Activated CD4-positive, alpha-beta T cell treated with anti-CD3 and anti-CD28 coated beads, Interleukin-2, amount 50 U/mL, for 1 hour (primary cell): Measurements from ENCODE around the gene RAB37.
A peak's percentile ranks its signal among the peaks of the same experiment; 100 is the strongest.

Source experiments
- DNase-seq: peaks from one replicate; pipeline ENCODE4 v3.0.0-alpha.2; 2020

The RAB37 gene, protein sequence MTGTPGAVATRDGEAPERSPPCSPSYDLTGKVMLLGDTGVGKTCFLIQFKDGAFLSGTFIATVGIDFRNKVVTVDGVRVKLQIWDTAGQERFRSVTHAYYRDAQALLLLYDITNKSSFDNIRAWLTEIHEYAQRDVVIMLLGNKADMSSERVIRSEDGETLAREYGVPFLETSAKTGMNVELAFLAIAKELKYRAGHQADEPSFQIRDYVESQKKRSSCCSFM

DNA sequence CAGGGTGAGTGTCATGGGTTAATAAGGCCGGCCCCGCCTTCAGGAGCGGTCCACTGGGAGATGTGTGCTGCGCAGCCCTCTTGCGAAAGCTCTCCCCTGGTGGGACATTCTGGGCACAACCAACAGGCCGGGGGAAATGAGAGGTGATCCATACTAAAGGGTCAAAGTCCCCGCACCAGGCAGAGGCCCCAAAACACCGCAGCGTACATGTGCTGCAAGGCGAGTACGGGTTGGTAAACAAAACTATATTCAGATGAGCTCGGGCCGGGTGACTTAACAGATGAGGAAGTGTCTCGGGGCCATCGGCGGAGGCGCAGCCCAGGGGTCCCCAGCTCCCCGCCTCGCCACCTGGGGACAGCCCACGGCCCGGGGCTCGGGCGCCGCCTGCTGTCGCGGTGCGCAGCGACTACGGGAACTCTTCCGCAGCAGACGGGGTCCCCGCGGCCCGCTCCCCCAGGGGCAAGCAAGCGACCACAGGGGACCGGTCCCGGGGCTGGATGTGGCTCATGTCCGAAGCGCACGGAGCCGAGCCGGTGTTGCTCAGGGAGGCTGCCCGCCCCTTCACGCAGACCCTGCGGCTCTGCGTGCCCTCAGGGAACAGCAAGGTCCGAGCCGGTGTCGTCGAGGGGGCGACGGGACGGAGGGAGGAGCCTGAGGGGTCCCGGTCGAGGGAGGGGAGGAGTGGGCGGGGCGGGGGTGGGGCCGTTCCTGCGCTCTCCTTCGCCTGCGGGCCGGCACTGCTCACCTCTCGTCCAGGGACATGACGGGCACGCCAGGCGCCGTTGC is at the start of gene RAB37:
RAB37 (plus strand) TSS at position 744 of the 786 bp plus-strand sequence; CDS start at position 761, 17 bp downstream.
- DNase-seq = peak; percentile 44

DNA sequence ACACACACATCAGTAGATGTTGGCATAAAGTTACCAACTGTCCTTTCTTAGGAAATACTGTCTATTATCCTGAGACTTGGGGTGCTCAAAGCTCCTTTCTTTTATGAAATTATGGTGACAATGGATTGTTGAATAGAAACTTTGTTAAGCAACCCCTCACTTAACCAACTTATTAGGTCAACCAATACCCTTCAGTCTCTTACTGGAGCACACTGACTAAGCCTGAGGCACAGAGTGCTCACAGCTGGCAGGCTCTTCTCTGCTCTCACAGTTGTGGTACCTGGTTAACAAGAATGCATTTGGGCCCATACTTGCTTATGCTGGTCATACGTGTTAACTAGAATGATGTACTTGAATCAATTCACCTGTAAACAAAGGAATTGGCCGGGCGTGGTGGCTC is 49.2 kb upstream of the RAB37 start:
- no peak for DNase-seq

DNA sequence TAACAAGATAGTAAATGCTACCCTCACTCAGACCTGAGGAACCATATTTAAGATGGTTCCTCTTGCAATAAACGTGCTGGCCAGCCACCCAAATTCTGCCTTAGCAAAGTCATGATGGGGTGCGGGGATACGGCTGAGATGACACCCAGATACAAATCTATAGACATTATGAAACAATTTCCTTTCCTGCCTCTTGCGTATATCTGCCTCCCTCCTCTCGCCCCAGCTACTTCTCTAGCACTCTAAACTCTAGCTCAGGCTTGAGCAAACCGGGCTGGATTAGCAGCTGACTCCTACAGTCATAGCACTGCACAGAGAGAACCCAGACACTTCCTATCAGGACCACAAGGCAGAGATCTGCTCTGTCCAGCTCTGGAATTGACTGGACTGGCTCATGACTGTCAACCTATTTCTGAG is 46.6 kb upstream of the RAB37 start:
- DNase-seq = no peak

DNA sequence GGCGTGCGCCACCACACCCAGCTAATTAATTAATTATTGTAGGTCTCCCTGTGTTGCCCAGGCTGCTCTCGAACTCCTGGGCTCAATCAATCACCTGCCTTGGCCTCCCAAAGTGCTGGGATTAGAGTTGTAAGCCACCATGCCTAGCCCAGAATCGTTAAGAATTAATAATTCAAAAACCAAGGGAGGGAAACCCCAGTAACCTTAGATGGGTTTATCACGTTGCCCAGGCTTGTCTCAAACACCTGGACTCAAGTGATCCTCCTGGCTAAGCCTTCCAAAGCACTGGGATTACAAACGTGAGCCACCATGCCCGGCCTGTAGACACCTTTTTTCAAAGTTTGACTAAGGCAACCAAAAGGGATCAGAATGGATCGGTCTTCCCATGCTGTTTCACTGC is 45.9 kb upstream of the RAB37 start:
- no peak for DNase-seq

DNA sequence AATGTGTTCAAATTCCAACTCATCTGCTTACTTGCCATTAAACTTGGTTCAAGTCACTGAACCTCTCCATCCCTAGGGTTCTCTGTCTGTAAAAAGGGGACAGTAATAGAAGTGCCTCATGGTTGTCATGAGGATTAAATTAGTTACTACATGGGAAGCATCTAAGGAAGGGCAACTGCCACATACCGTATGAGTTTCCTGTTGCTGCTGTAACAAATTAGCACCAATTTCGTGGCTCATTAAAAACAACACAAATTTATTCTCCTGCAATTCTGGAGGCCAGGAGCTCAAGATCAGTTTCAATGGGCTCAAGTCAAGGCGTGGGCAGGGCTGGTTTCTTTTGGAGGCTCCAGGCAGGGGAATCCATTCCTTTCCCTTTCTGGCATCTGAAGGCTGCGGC is 43.0 kb upstream of the RAB37 start:
- no peak for DNase-seq

DNA sequence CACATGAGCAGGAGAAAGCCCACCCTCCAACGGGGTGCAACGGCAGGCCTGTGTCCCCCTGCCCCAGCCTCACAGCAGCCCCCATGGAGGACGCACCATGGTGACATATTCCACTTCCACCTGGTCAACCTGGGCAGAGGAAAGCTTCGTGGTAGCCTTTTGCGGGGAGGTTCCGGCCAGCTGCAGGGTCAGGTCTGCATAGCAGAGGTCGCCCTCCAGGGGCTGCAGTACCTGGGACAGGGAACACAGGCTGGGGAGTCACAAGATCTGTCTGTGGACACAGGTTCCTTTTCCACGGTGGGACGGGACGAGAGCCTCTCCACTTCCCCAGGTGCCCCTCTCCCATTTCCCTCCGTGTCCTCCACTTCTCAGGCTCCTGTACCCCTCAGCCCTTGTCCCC is 41.4 kb upstream of the RAB37 start:
- no peak for DNase-seq

DNA sequence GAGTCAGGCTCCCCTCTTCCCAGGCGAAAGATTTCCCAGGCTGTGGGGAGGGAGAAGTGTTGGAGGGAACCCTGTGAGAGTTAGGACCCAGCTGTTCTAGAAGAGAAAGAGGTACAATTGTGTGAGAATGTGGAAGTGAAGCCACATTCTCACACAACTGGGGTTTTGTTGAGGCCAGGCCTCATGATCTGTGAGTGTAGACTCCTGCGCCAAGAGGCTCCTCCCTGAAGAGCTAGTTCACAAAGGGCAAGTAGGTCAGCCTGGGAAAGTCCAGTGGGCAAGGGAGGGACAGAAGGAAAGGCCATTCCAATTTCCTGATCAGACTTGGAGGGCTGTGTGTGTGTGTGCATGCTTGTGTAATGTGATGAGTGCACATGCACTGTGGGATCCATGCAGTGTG is 39.5 kb upstream of the RAB37 start:
- DNase-seq = no peak

DNA sequence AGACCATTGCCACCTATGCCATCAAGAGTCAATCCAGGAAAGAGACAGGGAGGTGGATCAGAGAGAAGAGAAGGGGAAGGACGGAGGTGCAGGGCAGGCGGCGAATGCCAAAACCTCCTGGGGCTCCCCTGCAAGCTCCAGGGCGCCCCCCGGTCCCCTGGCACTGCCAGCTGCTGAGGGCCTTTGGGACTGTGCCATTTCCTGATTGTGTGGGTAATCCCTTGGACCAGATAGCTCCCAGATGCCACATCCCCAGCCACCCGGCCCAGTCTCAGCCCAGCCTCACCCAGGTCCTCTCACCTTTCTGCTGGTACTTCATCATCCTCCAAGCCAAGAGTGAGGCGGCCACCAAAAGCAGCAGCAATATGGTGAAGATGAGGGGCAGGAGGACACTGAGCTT is 39.0 kb upstream of the RAB37 start:
- DNase-seq = no peak

DNA sequence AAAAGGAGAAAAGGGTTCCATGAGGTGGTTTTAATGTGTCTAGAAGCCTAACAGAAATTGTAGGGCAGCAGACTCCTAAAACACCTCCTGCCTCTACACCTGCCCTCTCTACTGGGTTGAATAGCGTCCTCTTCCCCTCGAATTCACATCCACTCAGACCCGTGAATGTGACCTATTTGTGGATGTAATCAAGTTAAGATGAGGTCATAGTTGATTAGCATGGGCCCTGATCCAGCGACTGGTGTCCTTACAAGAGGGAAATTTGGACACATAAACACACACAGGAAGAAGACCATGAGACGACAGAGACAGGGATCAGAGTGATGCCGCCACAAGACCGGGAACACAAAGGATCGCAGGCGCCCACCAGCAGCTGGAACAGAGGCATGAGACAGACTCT is 37.8 kb upstream of the RAB37 start:
- DNase-seq = no peak

DNA sequence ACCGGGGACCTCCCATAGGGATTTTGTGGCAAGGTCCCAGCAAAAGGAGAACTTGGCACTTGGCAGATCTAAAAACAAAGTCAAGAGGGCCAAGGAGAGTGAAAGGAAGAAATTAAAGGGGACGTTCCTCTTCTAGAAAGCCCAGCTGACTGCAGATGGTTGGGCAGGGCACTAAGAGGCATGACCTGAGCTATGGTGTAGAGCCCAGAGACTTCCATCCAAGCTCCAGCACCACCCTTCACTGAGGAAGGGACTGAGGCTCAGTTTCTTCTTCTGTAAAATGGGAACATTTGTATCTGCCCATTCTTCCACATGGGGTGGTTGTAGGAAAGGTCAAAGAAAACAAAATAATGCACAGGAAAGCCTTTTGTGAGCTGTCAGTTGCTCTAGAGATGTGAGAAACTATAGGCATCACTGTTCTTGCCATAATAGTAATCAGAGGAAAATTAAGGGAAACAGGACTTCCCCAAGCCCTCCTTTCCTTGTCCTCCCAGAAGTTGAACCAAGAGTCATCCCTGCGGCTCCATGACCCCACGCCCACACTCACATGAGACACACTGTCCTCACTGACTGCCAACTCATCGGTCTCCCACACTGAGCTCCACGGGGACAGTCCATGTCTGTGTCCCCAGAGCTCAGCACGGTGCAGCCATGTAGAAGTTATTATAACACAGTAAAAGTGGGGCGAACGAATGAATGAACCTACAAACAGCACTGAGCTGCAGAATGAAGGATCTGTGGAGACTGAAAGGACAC is 34.8 kb upstream of the RAB37 start:
- no peak for DNase-seq

DNA sequence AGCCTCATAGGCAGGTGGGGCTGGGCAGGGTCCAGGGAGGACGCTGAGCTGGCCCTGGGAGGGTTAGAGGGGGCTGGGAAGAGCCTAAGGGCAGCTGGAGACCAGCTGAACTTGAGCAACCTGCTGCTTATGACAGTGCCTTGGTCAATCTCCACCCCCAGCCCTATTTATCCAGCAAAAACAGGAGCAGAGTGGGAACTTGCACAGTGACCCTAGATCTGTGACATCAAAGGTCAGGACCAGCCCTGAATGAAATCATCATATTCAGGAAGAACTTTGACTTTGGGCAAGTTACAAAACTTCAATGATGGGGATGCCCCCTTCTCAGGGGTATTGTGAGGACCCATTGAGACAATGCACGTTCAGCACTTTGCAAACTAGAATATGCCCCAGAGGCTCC is 33.7 kb upstream of the RAB37 start:
- no peak for DNase-seq

DNA sequence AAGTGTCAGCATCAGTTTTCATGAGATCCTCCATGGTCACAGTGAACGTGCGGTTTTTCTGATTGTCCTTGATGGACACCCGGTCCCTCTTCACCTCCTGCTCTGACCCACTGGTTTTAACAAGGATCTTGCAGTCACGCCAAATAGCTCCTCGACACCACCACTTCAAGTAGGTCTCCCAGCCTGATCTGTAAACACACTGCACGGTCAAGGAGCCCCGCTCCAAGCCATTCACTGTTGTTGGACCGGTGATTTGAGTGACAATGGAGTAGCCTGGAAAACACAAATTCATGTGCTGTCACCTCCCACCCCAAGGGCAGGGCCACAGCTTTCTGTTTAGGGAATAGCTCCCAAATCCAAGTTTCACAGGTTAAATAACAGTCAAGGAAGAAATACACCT is 32.5 kb upstream of the RAB37 start:
- no peak for DNase-seq

DNA sequence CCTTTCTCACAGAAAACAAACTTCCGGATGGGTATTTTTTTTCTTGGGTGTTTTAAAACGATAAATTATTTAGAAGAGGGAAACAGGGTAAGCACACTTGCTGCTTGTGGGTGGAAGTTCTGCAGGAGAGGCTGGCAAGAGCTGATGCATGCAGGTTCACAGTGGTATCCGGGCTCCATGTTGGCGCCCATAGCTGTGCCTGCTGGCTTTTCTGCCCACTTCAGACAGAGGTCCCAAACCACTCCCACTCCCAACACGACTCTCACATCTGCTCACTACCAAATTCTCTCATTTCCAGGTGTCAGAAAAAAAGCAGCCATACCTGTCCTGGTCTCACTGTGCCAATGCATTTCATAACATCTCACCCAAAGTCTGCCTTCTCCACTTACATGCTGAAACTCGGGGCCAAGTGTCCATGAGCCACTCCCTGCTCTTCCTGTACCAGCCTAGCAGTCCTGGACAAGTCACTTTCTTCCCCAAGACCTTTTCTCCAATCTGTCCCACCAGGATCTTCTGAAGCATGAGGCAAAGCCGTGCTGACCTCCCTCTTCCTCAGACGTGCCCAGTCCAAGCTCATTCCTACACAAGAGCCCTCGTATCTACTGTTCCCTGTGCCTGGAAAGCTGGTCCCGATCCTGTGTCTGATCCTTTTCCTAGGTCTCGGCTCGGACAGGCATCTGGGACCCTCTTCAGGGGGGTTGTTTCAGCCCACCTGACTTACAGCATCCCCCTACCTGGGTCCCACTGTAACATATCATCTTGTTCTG is 25.8 kb upstream of the RAB37 start:
- no peak for DNase-seq

DNA sequence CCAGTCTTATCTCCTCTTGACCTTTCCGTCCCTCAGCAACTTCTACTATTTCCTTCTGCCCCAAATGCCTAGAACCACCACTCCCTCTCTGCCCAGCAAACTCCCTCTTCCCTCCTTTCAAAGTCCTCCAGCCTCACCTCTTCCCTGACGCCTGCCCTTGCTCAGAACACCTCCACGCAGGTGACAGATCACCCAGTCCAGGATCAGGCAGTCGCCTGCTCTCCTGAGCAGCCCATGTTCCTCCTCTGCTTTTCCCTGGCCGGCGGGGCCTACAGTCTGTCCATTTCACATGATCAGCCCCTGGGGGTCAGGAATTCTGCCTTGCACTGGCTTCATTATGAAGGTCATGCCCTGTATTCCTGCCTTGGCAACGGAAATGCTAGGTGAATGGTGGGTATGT is 24.8 kb upstream of the RAB37 start:
- no peak for DNase-seq

DNA sequence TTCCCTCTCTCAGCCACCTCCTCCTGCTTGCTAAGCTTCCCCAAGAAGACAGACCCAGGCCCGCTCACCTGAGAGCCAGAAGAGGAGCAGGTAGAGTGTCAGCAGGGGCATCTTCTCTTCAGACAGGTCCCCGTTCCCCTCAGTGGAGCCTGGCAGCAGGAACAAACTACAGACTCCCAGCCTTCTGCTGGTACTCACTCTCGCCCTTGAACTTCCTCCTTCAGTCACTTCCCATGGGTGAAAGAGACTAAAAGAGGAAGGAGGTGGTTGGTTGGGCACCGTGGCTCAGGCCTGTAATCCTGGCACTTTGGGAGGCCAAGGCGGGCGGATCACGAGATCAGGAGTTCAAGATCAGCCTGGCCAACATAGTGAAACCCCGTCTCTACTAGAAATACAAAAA is 24.3 kb upstream of the RAB37 start, which contains the start of gene CD300LF:
CD300LF (minus strand) TSS at position 168 of the 400 bp plus-strand sequence; CDS start at position 111, 57 bp downstream.
- no peak for DNase-seq

DNA sequence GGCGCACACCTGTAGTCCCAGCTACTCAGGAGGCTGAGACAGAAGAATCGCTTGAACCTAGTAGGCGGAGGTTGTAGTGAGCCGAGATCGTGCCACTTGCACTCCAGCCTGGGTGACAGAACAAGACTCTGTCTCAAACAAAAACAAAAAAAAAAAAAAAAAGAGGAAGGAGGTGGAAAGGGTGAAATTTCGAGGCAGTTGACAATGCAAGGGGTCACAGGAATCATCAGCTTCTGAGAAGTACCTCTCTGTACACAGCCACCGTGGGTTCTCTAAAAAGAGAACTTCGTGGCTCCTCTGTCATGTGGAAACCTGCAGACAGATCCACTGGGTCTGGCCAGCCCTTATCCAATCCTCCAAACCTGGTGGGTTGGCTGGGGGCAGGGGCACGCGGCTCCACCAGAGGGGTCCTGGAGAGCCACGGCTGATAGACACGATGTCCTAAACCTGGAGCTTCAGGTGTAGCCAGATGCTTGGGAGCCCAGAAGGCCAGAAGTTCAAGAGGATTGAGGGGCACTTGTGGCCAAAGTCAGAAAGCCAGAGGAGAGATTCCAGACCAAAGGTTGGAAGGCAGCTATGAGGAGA is 23.8 kb upstream of the RAB37 start:
- no peak for DNase-seq

DNA sequence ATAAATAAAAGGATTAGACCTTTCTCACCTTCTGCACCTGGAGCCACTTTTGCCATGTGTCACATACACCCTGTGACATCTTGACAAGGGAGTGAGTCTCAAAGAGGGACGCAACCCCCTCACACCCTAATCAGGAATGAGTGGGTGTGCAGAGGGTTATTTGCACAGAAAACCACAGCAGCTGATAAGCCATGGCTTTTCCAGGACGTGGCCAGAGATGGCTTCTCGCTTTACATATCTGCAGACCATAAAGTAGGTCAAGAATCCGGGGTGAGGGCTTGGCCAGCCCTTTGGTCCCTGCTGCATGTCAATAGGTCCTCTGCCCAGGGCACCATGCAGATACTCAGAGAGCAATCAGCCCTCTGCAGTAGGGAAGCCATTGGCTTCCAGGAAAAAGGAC is 21.9 kb upstream of the RAB37 start:
- no peak for DNase-seq

DNA sequence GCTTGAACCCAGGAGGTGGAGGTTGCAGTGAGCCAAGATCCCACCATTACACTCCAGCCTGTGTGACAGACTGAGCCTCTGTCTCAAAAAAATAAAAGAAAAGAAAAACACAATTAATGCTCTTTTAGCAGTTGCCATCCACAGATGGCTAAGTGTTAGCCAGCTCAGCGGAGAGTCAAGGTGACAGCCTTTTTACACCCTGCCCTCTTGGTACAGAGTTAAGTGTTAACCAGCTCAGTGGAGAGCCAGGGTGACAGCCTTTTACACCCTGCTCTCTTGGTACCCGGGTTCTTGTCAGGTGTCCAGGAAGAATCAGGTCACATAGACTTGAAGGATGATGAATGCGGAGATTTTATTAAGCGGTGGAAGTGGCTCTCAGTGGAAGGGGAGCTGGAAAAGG is 16.6 kb upstream of the RAB37 start:
- no peak for DNase-seq

DNA sequence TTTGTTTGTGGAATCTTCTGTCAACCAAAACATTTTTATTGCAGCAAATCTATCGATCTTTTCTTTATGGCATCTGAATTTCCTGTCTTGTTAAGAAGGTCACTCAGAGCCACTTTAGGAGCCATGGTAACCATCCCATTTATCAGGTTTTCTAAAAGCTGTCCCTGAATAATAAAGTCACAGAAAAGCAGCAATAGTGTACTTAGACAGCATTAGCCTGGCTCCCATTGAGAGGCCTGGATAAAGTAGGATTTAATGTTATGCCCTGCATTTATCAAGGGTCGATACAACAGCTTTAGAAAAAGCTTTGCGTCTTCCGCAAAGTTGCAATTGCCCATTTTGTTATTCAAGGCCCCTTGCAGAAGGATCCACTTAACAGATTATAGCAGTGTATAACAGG is 14.3 kb upstream of the RAB37 start:
- DNase-seq = no peak

DNA sequence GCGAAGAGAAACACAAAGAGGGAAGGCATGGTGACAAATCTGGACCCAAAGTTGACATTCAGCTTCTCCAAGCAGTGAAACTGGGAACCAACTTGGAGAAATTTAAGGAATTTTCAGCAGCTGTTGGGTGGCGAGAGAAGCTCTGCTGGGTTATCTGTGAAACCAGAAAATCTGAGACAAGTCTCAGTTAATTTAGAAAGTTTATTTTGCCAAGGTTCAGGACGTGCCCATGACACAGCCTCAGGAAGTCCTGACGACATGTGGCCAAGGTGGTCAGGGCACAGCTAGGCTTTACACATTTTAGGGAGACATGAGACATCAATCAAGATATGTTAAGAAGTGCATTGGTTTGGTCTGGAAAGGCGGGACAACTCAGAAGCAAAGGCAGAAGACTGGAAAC is 13.2 kb upstream of the RAB37 start:
- no peak for DNase-seq

DNA sequence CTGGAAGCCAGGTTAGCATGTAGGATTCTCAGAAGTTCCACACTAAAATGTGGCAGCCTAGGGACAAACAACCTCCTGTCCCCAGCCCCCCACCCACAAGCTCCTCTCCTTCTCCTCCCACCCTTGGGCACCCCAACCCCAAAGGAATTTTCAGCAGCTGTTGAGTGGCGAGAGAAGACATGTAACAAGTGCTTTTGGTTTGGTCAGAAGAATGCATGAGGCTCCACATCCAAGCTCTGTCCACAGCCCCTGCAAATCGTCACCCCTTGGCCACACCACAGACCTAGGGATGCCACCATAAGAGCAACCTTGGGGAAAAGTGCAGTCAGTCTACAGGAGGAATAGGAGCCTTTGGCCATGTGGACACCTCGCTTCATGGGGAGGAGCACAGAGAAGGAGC is 11.9 kb upstream of the RAB37 start:
- no peak for DNase-seq

DNA sequence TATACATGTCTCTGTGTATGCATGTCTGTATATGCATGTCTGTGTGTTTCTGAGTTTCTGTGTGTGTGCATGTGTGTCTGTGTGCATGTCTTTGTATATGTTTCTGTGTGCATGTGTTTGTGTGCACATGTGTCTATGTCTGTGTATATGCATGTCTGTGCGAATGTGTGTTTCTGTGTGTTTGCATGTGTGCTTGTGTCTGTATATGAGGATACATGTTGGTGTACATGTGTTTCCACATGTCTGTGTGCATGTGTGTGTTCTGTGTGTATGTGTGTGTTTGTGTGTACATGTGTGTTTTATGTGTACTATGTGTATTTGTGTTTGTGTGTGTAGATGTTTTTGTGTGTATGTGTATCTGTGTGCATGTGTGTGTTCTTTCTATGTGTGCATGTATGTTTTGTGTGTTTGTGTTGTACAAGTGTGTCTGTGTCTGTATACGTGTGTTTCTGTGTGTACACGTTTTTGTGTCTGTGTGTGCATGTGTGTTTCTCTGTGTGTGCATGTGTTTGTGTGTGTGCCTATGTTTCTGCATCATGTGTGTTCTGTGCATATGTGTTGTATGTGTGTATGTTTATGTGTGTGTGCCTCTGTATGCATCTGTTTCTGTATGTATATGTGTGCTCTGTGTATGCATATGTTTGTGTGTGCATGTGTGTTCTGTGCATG is 8.9 kb upstream of the RAB37 start:
- no peak for DNase-seq
